GM19025 (cell line): ENCODE measurements around the gene CEACAM3.

Experiments
- ATAC-seq: cut with Tn5 transposase; IDR thresholded peaks from one replicate; pipeline ENCODE4 v1.9.1; 2021; ENCODE audit warnings: mild to moderate bottlenecking, low read depth, moderate library complexity; ENCODE audit not compliant: unreplicated experiment

The CEACAM3 gene

DNA sequence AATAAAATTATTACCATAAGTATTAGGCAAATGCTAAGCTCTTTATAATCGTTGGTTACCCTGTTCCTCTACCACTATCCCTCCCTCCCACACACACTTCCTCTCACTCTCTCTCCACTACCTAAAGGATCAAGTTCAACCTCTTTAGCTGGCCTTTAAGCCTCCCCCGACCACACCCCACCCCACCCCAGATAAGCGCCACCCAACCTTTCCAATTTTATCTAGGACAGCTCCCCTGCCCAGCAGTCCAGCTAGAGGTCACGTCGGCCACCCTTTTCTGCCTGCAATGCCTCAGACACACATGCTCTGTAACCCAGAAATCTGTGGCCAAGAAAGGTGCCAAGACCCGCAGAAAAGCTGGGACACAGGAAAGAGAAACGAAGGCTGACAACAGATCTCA lies 47.0 kb downstream of the CEACAM3 start:
- no peak for ATAC-seq

- ATAC-seq = no peak
Measured at GRCh38 chr19:41844601-41845000, 48.2 kb downstream of the CEACAM3 start, which contains the start of gene LYPD4. Gene LYPD4 (minus strand): TSS chr19:41844683. CDS start chr19:41839285, 5,398 bp downstream.

DNA sequence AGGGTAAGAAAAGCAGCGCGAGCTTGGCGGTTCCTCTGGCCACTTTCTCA lies 48.4 kb downstream of the CEACAM3 start, which contains the start of gene DMRTC2:
Gene DMRTC2, plus strand, starts transcription at position 42 of the 50 bp plus-strand sequence. CDS start 2,387 bp downstream, outside the sequence.
- no peak for ATAC-seq

DNA sequence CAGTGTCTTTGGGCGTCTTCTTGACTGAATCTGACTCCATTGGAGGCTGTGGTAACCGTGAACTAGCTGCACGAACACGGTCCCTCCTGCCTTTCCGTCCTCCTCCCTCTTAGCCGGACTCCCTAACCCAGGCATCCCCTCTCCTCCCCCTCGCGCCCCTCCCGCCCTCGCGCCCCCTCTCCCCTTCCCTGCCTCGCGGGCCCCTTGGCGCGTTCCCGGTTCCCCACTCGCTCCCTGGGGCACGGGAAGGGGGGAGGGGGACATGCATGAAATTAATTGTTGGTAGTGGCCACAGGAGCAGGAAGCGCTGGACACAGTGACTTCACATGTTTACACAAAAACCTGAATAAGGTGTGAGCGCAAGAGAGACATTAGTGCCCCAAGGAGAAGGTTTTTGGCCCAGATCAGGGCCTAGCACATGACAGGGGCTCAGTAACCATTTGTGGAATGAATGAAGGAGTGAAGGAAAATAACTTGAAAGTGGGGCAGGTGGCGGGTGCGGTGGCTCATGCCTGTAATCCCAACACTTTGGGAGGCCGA lies 48.7 kb downstream of the CEACAM3 start:
- ATAC-seq = no peak

DNA sequence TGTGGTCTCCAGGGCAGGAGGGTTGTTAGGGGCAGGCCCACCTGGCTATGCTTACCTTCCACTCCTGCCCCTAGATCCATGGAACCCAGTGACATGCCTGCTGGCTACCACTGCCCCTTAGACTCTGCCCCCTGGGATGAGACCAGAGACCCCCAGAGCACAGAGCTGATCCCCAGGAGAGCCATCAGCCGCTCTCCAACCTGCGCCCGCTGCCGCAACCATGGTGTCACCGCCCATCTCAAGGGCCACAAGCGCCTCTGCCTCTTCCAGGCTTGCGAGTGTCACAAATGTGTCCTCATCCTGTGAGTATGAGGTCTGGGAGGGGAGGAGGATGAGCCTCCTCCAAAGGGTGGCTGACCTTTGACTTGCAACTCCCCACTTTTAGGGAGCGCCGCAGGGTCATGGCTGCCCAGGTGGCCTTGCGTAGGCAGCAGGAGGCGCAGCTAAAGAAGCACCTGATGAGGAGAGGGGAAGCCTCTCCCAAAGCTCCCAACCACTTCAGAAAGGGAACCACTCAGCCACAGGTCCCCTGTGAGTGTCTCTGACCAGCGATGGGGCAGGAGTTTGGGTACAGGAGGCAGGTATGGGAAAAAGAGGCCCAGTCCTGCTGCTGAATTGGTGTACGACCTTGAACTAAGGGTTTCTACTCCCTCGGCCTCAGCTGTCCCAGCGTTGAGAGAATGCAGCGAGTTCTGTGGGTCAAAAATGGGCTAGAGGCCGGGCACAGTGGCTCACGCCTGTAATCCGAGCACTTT lies 51.1 kb downstream of the CEACAM3 start:
- ATAC-seq = no peak

DNA sequence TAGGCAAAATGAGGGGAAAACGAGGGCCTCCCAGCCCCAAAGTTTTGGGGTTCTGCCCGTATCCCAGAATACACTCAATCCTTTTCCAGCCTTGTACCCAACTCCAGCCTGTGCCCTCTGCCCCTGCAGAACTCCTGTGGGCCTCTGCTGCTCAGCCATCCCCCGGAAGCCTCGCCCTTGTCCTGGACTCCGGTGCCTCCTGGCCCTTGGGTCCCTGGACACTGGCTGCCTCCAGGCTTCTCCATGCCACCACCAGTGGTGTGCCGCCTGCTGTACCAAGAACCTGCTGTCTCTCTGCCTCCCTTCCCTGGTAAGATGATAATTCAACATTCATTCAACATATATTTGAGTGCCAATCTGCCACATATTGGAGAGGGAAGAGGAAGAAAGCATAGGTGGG lies 52.3 kb downstream of the CEACAM3 start:
- no peak for ATAC-seq

- ATAC-seq = no peak
Measured at GRCh38 chr19:41849067-41849466, 52.7 kb downstream of the CEACAM3 start.

GRCh38 chr19:41850381-41850780 lies 54.0 kb downstream of the CEACAM3 start:
- ATAC-seq = no peak

DNA sequence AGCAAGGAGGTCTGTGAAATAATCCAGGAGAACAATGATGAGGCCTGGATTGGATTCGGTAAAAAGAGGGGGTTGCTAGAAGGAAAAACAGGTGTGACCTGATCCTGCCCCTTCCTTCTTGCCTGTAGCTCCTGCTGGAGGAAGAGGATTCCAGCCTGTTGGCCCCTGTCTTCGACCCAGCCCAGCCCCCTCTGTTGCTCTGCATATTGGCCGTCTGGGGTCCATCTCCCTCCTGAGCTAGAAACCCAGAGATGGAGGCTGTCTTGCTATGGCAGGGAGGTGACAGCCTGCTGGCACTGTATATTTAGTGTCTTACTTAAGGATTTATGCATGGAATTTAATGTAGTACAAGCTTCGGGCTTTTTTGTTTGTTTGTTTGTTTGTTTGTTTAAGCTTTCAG lies 55.1 kb downstream of the CEACAM3 start:
- ATAC-seq = no peak

DNA sequence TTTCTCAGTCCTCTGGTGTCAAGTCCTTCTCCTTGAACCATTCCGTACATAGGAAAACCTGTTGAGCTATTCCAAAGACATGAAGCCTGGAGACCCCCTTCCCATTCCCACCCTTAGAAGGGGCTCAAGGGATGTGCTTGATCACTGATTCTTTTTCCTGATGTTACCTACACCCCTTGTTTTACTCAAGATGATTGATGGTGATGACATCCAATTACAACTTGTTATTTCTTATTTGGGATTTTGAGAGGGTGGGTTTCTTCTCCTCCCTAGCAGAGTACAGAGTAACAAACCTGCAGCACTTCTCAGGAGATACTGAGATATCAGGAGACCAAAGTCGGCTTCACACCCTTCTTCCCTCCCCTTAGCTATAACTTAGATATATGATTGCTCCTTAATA lies 57.0 kb downstream of the CEACAM3 start:
- no peak for ATAC-seq

GRCh38 chr19:41853768-41854167 lies 57.4 kb downstream of the CEACAM3 start:
- no peak for ATAC-seq

DNA sequence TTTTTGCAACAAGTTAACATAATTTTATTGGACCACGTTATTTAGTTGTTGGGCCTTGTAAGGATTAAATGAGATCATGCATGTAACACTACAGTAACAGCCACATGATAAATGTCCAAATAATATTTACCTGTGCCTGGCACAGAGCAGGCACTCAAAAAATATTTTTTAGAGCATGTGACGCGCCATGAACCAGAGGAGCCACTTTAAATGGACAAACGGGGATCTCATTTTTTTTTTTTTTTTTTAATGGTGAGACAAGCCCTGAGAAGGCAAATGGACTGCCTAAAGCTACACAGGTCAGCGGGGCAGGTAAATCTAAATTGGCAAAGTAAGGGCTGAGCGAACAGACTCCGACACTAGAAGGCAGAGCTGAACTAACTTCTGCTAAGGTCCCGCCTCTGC lies 62.8 kb downstream of the CEACAM3 start:
- no peak for ATAC-seq

GRCh38 chr19:41859618-41860418 lies 63.4 kb downstream of the CEACAM3 start, which contains the start of gene RPS19:
Gene RPS19 (plus strand): TSS chr19:41860255. CDS start chr19:41860775, 520 bp downstream.
- peak; percentile 73 for ATAC-seq

DNA sequence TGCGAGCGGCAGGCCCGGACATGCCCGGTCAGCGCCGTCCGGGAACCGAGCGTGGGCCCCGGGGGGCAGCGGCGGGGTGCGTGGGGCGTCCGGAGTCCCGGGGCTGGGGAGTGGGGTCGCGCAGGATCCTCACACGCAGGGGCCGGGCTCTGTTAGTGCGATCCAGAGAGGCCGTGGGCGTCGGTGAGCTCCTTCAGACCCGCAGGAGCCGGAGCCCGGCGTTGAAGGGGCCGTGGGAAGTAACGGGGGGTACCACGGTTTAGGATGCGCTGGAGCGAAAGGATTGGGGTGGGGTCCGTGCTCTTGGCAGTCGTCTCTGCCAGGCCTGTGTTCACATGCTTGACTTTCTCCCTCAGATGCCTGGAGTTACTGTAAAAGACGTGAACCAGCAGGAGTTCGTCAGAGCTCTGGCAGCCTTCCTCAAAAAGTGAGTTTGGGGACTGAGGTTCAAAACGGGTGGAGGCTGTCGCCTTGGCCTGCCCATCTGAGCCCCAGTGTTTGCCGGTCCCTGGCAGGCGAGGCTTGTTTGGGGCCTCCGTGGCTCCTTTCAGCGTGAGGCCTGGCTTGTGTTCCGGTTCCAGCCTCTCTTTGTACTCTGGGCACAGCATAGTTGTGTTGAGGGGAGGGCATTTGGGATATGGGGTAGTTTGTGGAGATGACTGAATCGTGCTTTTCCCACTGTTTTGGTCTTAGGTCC lies 64.2 kb downstream of the CEACAM3 start:
- ATAC-seq = no peak
